LoVo (cell line): ENCODE results near the gene MMP15.

Experiments used
- DNase-seq: peaks from one replicate; pipeline ENCODE4 v3.0.0-alpha.2; 2016; ENCODE audit warnings: low spot score

Gene MMP15

DNA sequence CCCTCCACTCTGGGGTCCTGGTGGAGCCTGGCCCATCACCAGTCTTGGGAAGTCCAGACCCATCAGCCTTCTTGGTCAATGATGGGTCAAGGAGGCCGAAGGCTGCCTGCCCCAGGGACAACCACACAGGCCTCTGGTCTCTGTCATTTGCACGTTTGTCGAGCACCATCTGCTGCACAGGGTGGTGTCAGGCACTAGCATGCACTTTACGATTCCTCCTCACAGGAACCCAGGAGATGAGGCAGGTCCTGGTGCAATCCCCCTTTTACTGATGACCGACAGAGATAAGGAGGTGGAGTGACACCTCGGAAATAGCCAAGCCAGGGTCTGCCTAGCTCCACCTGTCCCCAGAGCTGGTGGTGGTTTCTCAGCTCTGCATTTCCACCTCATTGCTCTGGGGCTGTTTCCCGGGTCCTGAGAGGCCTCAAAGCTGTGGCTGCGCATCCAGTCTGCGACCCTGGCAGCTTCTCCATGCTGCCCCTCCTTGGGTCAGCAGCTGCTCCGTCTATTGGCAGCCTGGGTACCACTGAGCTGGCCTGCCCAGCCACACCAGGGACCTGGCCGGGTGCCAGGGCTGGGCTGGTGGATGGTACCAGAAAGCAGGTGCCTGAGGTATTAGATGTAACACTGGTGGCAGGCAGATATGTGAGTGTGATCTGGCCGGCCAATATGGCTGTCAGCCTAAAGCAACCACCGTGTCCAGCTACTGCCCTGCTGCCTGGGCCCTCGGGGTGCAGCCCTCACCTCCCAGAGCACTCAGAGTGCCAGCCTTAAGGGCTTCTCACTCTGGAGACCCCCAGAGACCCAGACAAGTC is 10.0 kb downstream of the MMP15 start:
- DNase-seq: no peak

DNA sequence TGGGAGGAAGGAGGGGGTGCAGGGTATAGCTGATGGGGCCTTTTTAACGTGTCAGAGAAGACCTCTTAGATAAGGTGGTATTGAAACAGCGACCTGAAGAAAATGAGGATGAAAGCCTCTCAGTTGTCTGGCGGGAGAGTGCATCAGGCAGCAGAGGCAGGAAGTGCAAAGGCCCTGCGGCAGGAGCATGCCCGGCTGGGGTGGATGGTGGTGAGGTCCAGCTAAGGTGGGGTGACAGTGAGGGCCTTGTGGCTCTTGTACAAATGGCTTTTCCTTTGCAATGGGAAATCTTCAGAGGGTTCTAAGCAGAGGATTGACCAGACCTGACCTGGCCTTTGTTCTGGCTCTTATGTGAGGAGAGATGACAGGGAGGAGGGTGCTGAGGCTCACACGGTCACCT is 11.4 kb downstream of the MMP15 start:
- no peak for DNase-seq

DNA sequence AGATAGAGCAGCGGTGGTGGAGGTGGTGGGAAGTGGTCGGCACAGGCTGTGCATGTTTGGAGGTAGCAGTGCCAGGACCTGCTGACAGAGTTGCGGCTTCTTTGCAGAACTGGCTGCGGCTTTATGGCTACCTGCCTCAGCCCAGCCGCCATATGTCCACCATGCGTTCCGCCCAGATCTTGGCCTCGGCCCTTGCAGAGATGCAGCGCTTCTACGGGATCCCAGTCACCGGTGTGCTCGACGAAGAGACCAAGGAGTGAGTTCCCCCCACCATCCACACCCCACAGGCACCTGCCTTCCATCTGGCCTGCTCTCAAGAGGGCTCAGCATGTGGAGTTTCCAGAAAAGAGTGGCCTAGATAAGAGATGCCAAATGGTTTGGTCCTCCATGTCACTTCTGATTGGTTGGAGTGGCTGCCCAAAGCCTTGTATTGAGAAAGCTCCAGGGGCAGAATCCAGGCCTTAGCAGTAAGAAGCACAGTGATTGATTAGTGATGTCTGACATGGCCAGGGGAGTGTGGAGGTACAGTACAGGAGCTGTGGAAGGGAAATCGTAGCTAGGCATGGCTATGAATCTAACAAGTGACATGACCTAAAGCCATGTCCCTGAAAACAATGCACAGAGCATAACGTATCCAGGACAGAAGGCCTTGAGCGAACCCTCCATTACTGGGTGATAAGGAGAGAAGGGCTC is 12.0 kb downstream of the MMP15 start:
- no peak for DNase-seq

DNA sequence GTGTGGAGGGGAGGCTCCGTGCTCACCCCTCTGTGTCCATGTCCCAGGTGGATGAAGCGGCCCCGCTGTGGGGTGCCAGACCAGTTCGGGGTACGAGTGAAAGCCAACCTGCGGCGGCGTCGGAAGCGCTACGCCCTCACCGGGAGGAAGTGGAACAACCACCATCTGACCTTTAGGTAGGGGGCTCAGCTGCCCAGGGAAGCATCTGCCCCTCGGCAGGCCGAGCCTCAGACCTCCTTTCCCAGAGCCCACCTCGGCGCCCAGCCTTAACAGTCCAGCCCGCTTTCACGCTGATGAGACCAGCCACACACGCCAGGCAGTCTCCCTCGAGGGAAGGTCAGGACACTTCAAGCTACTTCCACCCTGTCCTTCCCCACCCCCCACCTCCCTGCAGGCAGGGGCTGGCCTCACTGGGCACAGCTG is 12.7 kb downstream of the MMP15 start:
- no peak for DNase-seq

DNA sequence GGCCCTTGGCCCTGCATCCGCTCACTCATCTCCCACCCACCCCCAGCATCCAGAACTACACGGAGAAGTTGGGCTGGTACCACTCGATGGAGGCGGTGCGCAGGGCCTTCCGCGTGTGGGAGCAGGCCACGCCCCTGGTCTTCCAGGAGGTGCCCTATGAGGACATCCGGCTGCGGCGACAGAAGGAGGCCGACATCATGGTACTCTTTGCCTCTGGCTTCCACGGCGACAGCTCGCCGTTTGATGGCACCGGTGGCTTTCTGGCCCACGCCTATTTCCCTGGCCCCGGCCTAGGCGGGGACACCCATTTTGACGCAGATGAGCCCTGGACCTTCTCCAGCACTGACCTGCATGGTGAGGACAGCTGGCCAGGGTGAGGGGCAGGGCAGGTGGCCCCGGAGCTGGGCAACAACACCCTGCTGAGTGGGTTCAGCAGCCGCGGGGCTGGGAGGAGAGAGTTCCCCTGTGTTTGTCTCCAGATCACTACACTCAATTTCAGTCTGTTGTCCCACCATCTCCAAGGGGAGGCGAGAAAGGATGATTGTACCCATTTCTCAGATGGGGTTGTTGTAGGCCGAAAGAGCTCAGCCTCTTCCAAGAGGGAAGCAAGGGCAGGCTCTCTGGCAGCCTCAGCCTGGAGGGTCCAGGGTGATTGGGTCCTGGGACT is 14.4 kb downstream of the MMP15 start:
- no peak for DNase-seq

DNA sequence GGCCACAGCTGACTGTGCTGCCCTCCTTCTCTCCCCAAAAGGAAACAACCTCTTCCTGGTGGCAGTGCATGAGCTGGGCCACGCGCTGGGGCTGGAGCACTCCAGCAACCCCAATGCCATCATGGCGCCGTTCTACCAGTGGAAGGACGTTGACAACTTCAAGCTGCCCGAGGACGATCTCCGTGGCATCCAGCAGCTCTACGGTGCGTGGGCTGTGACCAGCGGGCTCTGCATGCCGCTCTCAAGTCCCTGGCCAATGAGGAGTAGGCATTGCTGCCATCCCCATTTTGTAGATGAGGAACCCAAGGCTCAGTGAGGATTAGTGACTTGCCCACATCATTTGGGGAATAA is 14.9 kb downstream of the MMP15 start:
- DNase-seq: no peak

DNA sequence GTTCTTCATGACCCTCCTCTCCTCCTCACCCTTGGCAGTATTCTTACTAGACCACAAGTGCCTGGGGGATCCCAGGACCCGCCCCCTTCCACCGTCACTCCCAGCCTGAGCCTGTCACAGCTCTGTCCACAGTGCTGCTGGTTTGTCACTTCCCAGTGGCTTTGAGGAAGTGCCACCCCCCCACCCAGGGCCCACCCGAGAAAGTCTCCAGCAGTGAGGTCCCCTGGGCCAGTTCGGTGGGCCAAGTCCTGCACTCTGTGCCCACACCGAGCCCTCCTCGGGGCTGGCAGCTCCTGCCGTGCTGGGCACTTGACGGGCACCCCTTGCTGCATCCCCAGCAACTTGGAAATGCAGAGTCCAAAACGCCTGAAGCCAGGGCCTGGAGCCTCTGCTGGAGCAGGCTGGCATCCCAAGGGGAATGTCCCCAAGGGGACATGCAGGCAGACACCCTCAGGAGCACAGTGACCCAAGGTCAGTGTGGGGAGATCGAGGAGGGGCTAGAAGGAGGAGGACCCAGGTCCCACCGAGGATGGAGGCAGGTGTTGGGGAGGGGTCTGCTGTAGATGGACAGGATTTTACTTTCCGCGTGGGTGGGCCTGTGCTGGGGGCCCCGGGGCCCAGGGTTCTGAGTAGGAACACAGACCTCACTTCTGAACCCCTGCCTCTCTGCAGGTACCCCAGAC is 15.5 kb downstream of the MMP15 start:
- no peak for DNase-seq

DNA sequence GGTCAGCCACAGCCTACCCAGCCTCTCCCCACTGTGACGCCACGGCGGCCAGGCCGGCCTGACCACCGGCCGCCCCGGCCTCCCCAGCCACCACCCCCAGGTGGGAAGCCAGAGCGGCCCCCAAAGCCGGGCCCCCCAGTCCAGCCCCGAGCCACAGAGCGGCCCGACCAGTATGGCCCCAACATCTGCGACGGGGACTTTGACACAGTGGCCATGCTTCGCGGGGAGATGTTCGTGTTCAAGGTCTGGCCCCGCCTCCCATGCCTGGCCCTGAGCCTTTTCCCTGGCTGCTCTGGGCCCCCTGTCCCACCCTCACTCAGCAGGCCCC is 16.0 kb downstream of the MMP15 start:
- DNase-seq: no peak

DNA sequence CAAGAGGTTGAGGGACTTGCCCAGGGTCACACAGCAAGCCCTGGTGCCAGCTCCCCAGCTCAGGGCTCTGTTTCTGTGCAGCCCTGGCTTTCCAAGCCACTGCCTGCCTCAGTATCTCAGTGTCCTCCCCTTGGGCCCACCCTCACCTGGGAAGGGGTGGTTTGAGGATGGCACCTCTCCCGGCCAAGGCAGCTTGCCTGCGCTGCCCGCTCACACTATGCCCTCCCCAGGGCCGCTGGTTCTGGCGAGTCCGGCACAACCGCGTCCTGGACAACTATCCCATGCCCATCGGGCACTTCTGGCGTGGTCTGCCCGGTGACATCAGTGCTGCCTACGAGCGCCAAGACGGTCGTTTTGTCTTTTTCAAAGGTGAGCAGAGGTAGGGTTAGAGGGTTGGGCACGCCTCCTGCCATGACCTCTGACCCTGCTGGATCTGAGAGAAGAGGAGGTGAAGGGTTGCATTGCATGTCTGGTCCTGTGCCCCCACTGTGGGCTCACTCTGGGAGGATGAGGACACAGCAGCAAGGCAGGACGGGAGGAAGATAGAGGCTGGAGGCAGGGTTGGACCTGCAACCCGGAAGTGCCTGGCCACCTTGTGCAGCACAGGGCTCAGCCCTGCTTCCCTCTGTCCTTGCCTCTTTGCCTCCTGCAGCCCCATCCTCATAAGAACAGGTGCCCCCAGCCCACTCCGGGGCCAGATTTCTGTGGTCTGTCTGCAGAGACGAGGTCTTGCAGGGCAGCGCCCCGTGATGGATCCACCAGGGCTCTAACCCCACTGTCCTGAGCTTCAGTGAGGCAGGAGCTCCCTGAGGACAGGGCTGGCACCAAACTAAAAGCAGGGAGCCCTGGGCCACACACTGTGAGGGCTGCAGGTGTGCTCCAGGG is 16.7 kb downstream of the MMP15 start:
- no peak for DNase-seq

DNA sequence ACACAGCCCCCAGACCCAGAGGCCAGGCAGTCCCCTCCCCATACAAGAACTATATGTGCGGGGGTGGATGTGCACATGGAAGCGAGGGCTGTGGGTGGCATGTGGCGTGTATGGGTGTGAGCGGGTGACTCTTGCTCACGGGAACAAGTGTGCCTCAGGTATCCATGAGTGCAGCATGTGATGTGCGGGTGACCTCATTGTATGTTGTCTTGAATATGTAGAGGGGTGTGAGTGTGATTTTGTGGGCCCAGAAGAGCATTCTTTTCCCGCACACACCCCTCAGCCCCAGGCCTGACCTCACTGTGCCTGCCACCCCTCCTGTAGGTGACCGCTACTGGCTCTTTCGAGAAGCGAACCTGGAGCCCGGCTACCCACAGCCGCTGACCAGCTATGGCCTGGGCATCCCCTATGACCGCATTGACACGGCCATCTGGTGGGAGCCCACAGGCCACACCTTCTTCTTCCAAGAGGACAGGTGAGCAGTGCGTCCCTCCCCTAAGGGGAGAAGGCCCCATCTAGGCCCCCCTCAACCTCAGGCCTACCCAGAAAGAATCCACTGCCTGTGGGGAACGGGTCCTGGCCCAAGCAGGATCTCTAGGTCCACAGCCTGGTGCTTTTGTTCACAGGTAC is 17.4 kb downstream of the MMP15 start:
- no peak for DNase-seq

DNA sequence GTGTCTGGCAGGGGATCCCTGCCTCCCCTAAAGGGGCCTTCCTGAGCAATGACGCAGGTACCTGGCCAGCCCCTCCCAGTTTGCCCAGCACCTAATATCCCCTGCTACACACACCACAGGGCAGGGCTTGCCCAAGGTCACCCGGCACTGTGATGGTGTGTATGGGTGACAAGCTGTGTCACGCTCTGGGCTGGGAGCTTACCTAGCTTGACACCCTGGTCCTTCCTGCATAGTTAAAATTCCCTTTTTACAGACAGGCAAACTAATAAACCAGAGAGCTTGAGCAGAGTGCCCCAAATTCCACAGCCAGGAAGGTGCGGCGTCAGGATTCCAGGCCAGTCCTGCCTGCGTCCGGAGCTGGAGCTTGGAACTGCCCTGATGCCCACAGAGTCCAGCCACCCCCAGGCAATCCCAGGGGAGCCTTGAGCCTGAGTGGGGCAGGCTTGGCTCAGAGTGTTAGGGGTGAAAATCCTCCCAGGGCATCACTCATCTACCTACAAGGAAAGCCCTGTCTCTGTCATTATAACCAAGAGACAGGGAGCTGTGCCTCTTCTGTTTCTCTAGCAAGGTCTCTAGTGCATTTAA is 18.1 kb downstream of the MMP15 start:
- no peak for DNase-seq

DNA sequence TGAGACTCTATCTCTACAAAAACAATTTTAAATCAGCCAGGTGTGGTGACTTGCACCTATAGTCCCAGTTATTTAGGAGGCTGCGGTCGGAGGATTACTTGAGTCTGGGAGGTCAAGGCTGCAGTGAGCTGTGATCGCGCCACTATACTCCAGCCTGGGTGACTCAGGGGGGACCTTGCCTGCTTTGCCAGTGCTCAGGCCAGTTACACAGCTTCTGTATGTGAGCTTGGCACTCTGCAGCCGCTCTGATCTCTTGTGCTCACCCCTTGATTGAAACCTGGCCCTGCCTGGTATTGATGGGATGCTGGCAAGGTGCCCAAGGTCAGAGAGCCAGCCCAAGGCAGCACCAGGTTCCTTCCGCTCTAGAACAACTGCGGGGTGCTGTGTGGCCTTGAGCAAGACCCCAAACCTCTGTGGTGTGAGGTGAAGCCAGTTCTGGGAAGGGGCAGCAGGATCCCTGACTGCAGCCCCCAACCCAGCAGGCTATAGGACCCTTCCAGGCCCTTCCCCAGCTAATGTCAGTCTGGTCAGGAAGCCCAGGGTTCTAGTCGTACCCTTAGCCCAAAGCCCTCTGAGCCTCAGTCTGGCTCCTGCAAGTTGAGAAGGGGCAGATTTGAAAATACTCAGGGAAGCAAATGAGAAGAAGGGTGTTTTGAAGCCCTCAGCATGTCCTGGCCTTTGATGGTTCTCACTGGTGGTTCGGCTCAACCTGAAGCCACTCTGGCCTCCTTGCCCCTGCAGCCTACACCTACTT is 18.9 kb downstream of the MMP15 start:
- DNase-seq: no peak

DNA sequence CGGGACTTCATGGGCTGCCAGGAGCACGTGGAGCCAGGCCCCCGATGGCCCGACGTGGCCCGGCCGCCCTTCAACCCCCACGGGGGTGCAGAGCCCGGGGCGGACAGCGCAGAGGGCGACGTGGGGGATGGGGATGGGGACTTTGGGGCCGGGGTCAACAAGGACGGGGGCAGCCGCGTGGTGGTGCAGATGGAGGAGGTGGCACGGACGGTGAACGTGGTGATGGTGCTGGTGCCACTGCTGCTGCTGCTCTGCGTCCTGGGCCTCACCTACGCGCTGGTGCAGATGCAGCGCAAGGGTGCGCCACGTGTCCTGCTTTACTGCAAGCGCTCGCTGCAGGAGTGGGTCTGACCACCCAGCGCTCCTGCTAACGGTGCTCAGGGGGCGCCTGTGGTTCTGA is 19.5 kb downstream of the MMP15 start:
- DNase-seq: no peak

DNA sequence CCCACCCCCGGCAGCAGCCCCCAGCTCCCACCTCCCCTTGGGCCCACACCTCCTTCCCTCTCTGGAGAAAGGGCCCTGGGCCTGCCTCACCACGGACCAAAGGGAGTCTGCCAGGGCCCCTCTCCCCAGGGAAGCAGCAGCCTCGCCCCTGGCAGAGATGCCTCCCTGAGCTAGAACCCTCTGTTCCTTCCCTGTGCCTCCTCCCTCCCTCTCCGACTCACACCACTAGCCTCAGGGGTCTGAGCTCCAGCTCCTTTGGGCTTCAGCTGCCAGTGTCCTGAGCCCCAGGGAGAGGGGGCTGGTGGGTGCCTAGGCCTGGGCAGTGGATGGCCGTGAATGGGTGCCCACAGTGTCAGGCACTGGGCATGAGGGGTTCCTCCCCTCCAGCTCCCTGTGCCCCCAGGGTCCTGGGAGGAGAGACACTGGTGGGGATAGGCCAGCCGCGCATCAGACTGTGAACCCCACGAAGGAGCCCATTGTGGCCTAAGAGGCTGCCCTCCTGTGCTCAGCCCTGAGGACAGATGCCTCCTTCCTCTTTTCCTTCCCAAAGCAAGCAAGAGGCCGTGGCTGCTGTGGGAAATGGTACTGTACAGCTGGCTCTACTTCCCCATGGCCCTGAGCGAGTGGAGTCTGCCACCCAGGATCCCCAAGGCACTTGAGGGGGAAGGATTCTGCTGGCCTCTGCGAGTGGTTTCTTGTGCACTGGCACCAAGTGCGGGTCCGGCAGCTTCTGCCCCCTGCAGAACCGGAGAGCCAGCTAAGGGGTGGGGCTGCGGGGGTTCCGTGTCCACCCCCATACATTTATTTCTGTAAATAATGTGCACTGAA is 20.7 kb downstream of the MMP15 start:
- DNase-seq: no peak

DNA sequence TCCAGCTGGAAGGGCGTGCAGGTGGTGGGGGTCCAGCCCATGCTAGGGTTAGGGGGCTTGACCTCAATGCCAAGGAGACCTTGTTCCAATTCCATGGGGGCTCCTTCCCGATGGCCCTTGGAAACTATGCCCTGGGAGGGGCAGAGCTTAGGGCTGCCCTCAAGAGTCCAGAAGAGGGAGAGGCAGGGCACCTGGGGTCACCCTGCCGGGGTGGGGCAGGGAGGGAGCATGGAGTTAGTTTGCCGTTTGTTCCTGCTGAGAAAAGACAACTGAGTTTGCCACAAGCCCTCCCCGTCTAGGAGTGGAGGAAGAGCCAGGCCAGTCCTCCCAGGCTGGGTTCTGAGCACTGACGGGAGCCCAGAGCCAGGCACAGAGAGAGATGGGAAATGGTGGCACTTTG is 21.4 kb downstream of the MMP15 start:
- DNase-seq: no peak

DNA sequence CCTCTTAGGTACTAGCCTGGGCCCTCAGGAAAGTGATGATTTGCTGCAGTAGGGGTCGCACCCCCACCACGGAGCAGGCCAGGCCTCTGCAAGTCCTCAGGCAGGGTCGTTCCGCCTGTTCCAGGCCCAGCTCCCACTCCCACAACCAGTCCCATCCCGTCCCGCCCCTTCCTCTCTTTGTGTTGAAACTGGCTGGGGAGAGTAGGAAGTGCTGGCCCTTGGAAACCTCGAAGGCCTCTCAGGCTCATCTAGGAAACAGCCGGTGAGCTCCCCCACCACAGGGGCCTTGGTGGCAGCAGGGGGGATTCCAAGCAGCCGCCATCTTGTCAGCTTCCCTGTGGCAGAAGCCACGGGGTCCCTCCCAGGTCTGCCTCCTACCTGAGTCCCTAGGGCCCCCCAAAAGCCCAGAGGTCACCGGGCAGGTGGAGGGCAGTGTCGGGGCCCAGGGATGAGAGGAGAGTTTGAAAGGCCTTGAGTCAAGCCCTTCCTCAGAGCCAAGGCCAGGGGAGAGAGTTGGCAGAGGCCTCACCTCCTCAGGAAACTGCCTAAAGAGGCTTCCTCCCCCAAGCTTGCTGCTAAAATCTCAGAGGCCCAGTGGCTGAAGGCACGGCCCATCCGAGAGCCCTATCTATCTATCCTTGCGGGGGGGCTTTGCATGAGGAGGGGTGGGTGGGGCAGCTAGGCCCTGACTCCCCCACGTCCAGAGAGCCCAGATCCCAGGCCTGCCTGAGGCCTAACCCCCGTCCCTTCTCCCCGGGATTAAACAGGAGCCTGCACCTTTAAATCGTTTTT is 22.2 kb downstream of the MMP15 start:
- no peak for DNase-seq

DNA sequence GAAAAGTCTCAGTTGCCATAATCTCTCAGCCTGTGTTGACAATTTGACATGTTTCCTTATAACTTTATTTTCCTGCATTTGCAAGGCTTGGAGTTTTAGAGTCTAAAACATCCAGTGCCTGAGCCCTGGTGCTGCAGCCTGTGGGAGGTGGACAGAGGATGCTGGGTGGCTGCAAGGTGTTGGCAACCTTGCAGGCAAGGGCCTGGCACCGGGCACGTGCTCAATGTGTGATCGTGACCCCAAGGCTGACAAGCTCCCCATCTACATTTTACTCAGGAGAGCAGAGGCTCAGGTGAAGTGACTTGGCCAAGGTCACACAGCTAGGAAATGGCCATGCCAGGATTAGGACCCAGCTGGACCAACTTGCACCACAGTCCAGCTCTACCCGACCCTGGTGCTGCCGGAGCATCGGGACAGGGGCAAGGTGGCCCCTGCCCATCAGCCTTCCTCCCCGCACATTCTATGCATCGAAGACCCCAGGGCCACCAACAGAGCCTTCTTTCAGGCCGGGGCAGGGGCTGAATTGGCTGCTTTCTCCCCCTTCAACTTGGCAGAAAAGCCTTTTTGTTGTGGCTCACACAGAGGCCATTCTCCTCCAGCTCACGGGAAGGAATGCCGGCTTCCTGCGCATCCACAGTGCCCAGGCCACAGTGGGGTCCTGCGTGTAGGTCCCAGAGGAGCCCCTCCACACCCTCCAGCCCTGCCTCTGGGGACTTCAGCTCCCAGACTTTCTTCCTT is 23.1 kb downstream of the MMP15 start:
- DNase-seq: no peak
